Subcutaneous abdominal adipose tissue (tissue), 5 donors: ENCODE data around the gene BIRC3.

Source experiments
- H3K27ac ChIP-seq: one replicate; pipeline ENCODE4 v1.7.0; 2013; ENCODE audit warnings: low read depth, mild to moderate bottlenecking, inconsistent platforms, low read length, moderate library complexity
- H3K27me3 ChIP-seq, 5 donors: one replicate each; pipeline ENCODE4 v1.7.0; 2013; ENCODE audit warnings: low read length in 5 of 5, inconsistent platforms in 1 of 5; ENCODE audit not compliant: control insufficient read depth in 5 of 5, insufficient read depth in 4 of 5
- H3K36me3 ChIP-seq, 5 donors: one replicate each; pipeline ENCODE4 v1.7.0; 2013; ENCODE audit warnings: low read length in 5 of 5; ENCODE audit not compliant: control insufficient read depth in 5 of 5, insufficient read depth in 5 of 5
- H3K4me1 ChIP-seq, 5 donors: one replicate each; pipeline ENCODE4 v1.7.0; 2013; ENCODE audit warnings: low read length in 5 of 5, mild to moderate bottlenecking in 3 of 5, moderate library complexity in 1 of 5; ENCODE audit not compliant: control insufficient read depth in 5 of 5, insufficient read depth in 5 of 5
- H3K4me3 ChIP-seq, 5 donors: one replicate each; pipeline ENCODE4 v1.7.0; 2013; ENCODE audit warnings: low read length in 5 of 5, low read depth in 1 of 5
- H3K9ac ChIP-seq, 5 donors: one replicate each; pipeline ENCODE4 v1.7.0; 2013; ENCODE audit warnings: low read length in 5 of 5, mild to moderate bottlenecking in 4 of 5, moderate library complexity in 3 of 5
- H3K9me3 ChIP-seq, 5 donors: one replicate each; pipeline ENCODE4 v1.7.0; 2013; ENCODE audit warnings: low read length in 5 of 5; ENCODE audit not compliant: control insufficient read depth in 5 of 5
- donor health status: healthy.
- donor health status: healthy.
- donor health status: healthy.
- donor health status: healthy.
- donor health status: healthy.

BIRC3 gene

DNA sequence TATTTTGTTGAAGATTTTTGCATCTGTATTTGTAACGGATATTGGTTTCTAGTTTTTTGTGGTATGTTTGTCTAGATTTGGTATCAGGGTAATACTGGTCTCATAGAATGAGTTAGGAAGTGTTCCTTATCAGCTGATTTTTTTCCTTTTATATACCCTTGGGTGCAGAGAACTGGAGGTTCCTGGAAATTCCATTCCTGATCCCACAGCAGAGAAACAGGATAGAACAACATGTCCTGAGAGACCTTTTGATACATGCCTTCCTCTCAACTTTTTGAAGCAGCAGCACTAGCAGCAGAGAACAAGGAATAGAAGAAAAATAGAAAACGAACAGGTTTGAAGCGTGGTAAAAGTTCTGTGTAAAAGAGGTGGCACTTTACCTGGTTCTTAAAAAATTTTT, 66.6 kb downstream of the BIRC3 start:
- no peaks in the 10 kb centered on the region for H3K9me3 ChIP-seq
- no peaks in the 10 kb centered on the region for H3K27me3 ChIP-seq
- H3K27ac ChIP-seq, result no peak overlapping the region
- H3K36me3 ChIP-seq, result peaks cover 39 to 58% (median 53%) of the 10 kb centered on the region in 5 donors
- no peak overlapping the region for H3K9ac ChIP-seq
- no peak overlapping the region for H3K4me3 ChIP-seq
- peaks cover 0 to 6% (median 3%) of the 10 kb centered on the region in 5 donors for H3K4me1 ChIP-seq

- Histone ChIP-seq H3K36me3 (peaks cover 39 to 58% (median 50%) of the 10 kb centered on the region in 5 donors), H3K27me3 (no peaks in the 10 kb centered on the region), H3K9me3 (no peaks in the 10 kb centered on the region), H3K4me1 (peaks cover 0 to 6% (median 3%) of the 10 kb centered on the region in 5 donors), H3K4me3 (no peak overlapping the region), H3K27ac (no peak overlapping the region), H3K9ac (no peak overlapping the region)
Measured at GRCh38 chr11:102384419-102385079, 67.3 kb downstream of the BIRC3 start.

- Histone ChIP-seq H3K27me3 (no peaks in the 10 kb centered on the region), H3K36me3 (peaks cover 32 to 50% (median 42%) of the 10 kb centered on the region in 5 donors), H3K4me3 (no peak overlapping the region), H3K4me1 (peaks cover 0 to 6% (median 3%) of the 10 kb centered on the region in 5 donors), H3K27ac (no peak overlapping the region), H3K9ac (no peak overlapping the region), H3K9me3 (no peaks in the 10 kb centered on the region)
Measured at GRCh38 chr11:102385085-102386007, 68.1 kb downstream of the BIRC3 start.

- H3K9ac ChIP-seq, result no peak overlapping the region
- H3K27me3 ChIP-seq, result no peaks in the 10 kb centered on the region
- H3K4me1 ChIP-seq, result peaks cover 0 to 6% (median 3%) of the 10 kb centered on the region in 5 donors
- H3K27ac ChIP-seq, result no peak overlapping the region
- peaks cover 32 to 46% (median 41%) of the 10 kb centered on the region in 5 donors for H3K36me3 ChIP-seq
- no peak overlapping the region for H3K4me3 ChIP-seq
- H3K9me3 ChIP-seq, result no peaks in the 10 kb centered on the region
Measured at GRCh38 chr11:102386136-102386734, 69.0 kb downstream of the BIRC3 start.

DNA sequence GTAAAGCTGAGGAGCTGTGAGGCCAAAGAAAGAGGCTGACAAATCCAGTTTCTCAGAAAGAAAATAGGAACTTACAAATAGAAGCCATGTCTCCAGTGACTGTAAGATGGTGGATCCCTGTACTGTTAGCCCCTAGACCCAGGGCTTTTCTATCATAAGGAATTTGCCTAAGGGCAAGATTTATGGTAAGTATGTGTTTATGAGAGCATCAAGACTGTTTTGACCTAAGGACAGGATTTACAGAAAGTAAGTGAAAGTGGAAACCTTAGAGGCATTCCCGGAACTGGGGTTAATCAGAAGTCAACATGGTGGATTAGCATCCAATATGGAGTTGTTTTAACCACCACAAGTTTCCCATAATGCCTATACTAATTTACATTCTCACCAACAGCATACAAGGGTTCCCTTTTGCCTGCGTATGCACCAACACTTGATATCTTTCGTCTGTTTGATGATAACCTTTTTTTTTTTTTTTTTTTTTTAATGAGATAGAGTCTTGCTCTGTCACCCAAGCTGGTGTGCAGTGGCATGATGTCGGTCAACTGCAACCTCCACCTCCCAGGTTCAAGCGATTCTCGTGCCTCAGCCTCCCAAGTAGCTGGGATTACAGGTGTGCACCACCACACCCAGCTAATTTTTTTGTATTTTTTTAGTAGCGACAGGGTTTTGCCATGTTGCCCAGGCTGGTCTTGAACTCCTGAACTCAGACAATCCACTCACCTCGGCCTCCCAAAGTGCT, 69.9 kb downstream of the BIRC3 start:
- Histone ChIP-seq H3K4me3 (no peak overlapping the region), H3K36me3 (peaks cover 33 to 49% (median 35%) of the 10 kb centered on the region in 5 donors), H3K27me3 (no peaks in the 10 kb centered on the region), H3K9ac (no peak overlapping the region), H3K9me3 (no peaks in the 10 kb centered on the region), H3K4me1 (peaks cover 0 to 6% (median 3%) of the 10 kb centered on the region in 5 donors), H3K27ac (no peak overlapping the region)
